Astrocyte of the spinal cord (primary cell): ENCODE data around the gene USP8.
"Not testable (repeated sequence)": the region's sequence is repeated elsewhere in the genome, so short reads cannot be mapped to it uniquely, and the experiment has no call there.

Experiments used
- DNase-seq: peaks from one replicate; pipeline ENCODE4 v3.0.0; 2011; ENCODE audit warnings: low read depth, low spot score
- H3K4me3 ChIP-seq: 2 replicates; pipeline ENCODE4 v1.5.1; 2011; ENCODE audit warnings: low read depth, mild to moderate bottlenecking, low read length, moderate library complexity
- CTCF ChIP-seq: IDR thresholded peaks from 2 replicates; pipeline ENCODE4 v1.5.1; 2012; ENCODE audit warnings: low read depth, mild to moderate bottlenecking, low read length, inconsistent platforms
- in situ Hi-C: cut with HindIII; loops from 2 replicates; pipeline ENCODE4 v1.10.0; 2017; ENCODE audit warnings: low sequenced_read_pairs

Gene USP8

DNA sequence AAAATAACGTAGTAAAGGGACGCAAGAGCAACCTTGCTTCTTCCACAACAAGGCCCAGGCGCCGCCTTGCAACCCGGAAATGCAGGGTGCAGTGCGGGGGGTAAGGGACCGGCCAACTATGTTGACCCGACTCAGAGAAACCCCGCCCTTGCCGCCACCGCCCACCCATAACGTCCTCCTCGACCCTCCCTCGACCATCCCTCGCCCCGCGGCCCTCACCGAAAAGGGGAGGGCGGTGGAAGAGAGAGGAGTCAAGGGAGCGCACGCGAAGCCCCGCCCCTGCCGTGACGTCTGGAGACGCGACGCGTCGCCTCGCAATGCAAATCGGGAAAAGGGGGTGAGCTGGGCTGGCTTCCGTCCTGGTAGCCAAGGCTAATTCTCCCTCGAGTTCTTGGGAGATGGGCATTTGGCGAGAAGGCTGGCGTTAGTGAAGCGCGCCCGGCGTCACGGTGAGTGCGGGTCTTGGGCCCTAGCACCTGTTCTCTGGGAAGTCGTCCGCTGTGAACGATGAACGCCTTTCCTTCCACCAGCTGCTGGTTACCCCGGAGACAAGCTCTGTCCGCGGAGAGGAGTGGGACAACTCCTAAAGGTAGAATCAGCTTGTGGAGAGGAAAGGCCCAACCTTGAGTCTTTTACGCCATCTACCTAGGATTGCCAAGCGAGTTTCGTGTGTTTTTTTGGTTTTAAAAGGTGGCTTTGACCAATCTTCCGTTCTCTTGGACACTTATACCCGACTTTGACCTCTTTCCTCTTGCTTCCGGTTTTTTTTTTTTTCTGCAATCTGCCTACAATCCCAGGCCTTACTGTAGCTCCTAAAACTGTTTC is at the start of gene USP8:
Gene USP8, plus strand, starts transcription at position 340 of the 825 bp plus-strand sequence. CDS start 14,669 bp downstream, outside the sequence.
- H3K4me3 ChIP-seq, result peak within 1 kb of the TSS; percentile 78
- DNase-seq, result peak; percentile 98
- in situ Hi-C loops, result no loop called here
- no peak for TF ChIP-seq CTCF

DNA sequence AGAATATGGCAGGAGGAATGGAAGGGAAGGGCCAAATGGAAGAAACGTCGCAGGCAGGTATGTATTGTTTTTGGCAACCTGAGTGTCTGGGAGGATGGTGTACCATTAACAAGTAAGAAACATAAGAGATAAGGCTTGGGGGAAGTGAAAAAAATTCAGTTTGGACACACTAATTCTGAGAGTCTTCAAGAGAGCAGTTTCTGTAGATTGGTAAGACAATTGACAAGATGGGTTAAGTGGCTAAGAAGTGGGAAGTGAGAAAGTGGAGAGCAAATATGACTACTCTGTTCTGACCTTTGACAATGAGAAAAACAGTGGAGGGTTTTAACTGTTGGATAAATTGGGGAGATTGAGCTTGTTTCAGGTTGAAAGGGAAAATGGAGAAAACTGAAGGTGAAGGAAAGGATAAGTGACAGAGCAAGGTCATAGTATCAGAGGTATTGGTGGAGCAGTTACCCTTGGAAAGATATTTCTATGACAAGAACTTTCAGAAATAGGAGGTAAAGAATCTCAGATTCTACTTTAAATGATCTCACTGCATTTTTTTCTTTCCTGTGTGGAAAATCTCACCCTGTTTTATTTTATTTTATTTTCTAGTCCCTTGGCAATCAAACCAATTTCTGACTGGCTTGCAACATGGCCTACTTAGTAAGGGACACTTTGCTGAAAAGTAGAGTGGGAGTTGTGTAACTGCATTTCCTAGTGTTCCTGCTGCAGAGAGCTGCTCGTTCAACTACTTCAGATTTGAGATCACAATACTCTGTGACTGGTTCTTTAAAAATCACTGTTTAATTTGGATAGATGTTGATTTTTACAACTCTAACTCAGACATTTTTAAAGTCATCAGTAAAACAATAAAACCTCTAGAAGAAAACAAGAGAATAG is 46.1 kb upstream of the USP8 start:
- in situ Hi-C loops, result no loop called here
- DNase-seq, result no peak
- no peak for TF ChIP-seq CTCF
- no peak overlapping the region for H3K4me3 ChIP-seq

GRCh38 chr15:50378776-50379175 is 45.4 kb upstream of the USP8 start:
- DNase-seq, result no peak
- no peak for TF ChIP-seq CTCF
- in situ Hi-C loops, result no loop called here
- H3K4me3 ChIP-seq, result no peak overlapping the region

DNA sequence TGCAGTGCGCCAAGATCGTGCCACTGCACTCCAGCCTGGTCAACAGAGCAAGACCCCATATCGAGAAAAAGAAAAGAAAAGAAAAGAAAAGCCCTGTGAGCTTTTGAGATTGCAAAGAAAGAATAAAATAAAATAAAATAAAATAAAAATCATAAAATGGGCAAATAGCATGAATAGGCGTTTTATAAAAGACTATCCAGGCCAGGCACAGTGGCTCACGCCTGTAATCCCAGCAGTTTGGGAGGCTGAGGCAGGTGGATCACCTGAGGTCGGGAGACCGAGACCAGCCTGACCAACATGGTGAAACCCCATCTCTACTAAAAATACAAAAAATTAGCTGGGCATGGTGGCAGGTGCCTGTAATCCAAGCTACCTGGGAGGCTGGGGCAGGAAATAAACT is 44.8 kb upstream of the USP8 start:
- DNase-seq, in situ Hi-C loops, H3K4me3 ChIP-seq: not testable (repeated sequence)

DNA sequence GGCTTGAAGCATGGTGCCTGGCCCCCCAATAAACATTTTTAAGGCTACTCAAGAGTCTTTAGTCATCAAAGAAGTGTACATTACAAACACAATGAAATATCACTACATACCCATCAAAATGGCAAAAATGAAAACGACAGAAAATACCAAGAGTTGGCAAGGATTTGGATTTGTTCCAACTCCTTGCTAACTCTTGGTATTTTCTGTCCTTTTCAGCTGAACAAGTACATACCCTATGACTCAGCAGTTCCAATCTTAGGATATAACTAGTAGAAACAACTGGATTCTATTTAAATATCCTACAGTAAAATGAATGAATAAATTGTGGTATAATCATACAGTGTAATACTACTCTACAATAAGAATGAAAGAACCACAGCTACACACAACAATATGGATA is 44.1 kb upstream of the USP8 start:
- in situ Hi-C loops, result no loop called here
- peak; percentile 18 for DNase-seq
- H3K4me3 ChIP-seq, result no peak overlapping the region
- no peak for TF ChIP-seq CTCF

GRCh38 chr15:50381438-50381837 is 42.8 kb upstream of the USP8 start:
- TF ChIP-seq CTCF, result no peak
- no peak for DNase-seq
- in situ Hi-C loops, result no loop called here
- no peak overlapping the region for H3K4me3 ChIP-seq

DNA sequence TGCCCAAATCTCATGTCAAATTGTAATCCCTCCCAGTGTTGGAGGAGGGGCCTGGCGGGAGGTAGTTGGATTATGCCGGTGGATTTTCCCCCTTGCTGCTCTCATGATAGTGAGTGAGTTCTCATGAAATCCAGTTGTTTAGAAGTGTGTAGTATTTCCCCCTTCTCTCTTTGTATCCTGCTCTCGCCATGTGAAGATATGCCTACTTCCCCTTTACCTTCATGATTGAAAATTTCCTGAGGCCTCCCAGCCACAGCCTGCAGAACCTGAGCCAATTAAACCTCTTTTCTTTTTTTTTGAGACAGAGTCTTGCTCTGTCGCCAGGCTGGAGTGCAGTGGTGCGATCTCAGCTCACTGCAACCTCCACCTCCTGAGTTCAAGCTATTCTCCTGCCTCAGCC is 41.8 kb upstream of the USP8 start:
- in situ Hi-C loops, DNase-seq, H3K4me3 ChIP-seq: not testable (repeated sequence)
